Activated CD8-positive, alpha-beta T cell treated with anti-CD3 and anti-CD28 coated beads for 36 hours (primary cell): Measurements from ENCODE around the gene ZBTB5. TPM values are rescaled to one million over a fixed set of nuclear protein-coding genes. Genes with fewer than 3 reads are reported as not detected.

Experiments
- ATAC-seq: fragments of 200-7000 bp; cut with Tn5 transposase; one replicate; pipeline ENCODE4 v1.10.0; 2021; ENCODE audit warnings: mild to moderate bottlenecking, moderate library complexity
- CTCF ChIA-PET: fragments of 350-600 bp; sonication (Branson Sonifier 250); formaldehyde crosslinking; loops from one replicate; lab custom pipeline; 2021; ENCODE audit warnings: antibody characterized with exemption; lab: Charles Lee
- POLR2A ChIA-PET: fragments of 350-600 bp; sonication (Branson Sonifier 250); formaldehyde crosslinking; loops from one replicate; lab custom pipeline; 2021; ENCODE audit warnings: antibody characterized with exemption; lab: Charles Lee
- DNase-seq: peaks from one replicate; pipeline ENCODE4 v3.0.0-alpha.2; 2020
- H3K27ac Mint-ChIP-seq: one replicate; pipeline ENCODE4 v1.8.0; 2021; ENCODE audit warnings: mild to moderate bottlenecking, mixed read lengths
- H3K27me3 Mint-ChIP-seq: one replicate; pipeline ENCODE4 v1.8.0; 2021; ENCODE audit warnings: mixed read lengths
- H3K36me3 Mint-ChIP-seq: one replicate; pipeline ENCODE4 v1.8.0; 2021; ENCODE audit warnings: low read depth, mixed read lengths
- H3K4me1 Mint-ChIP-seq: one replicate; pipeline ENCODE4 v1.8.0; 2021; ENCODE audit warnings: low read depth, mixed read lengths
- H3K4me3 Mint-ChIP-seq: one replicate; pipeline ENCODE4 v1.8.0; 2021; ENCODE audit warnings: mild to moderate bottlenecking, moderate library complexity, mixed read lengths
- H3K9me3 Mint-ChIP-seq: one replicate; pipeline ENCODE4 v1.8.0; 2021; ENCODE audit warnings: mixed read lengths
- intact Hi-C: fragments of 100-400 bp; cut with micrococcal nuclease; formaldehyde crosslinking; loops from one replicate; pipeline ENCODE4 v1.10.0; 2022
- total RNA-seq, 2 experiments: library from RNA; stranded (reverse); gene quantifications; one replicate each; pipeline ENCODE4 v1.2.3, GENCODE V29; 2021
- TF ChIP-seq, protein P1 (sequence below): fragments of 200-600 bp; IDR thresholded peaks from one replicate; pipeline ENCODE4 v1.8.0; 2022; ENCODE audit warnings: antibody characterized with exemption, mild to moderate bottlenecking

ZBTB5 gene
- total RNA-seq, 2 experiments from 2014 or later: 8.6 to 8.8 TPM

DNA sequence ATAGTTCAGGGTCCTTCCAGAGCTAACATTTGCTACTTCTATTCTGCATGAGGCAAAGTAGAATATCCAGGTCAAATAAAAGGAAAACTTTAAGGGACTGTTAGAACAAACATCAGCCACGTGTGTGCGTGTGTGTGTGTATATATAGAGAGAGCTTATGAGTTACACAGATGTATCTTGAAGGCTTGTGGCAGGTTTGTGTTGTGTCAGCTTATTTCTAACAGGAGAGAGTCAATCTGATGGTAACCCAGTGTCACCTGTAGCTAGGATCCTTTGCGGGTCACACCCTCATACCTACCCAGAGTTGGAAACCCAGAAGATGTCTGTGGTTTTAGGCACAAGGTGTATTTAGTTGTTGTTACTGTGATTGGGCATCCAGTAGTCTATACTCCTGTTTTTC lies 33.2 kb upstream of the ZBTB5 start:
- no peak for DNase-seq
- Mint-ChIP-seq H3K4me3 (no peak overlapping the region), H3K36me3 (peaks cover 72% of the 10 kb centered on the region), H3K9me3 (no peaks in the 10 kb centered on the region), H3K4me1 (peaks cover 13% of the 10 kb centered on the region), H3K27me3 (no peaks in the 10 kb centered on the region), H3K27ac (no peak overlapping the region)
- TF ChIP-seq, protein P1, sequence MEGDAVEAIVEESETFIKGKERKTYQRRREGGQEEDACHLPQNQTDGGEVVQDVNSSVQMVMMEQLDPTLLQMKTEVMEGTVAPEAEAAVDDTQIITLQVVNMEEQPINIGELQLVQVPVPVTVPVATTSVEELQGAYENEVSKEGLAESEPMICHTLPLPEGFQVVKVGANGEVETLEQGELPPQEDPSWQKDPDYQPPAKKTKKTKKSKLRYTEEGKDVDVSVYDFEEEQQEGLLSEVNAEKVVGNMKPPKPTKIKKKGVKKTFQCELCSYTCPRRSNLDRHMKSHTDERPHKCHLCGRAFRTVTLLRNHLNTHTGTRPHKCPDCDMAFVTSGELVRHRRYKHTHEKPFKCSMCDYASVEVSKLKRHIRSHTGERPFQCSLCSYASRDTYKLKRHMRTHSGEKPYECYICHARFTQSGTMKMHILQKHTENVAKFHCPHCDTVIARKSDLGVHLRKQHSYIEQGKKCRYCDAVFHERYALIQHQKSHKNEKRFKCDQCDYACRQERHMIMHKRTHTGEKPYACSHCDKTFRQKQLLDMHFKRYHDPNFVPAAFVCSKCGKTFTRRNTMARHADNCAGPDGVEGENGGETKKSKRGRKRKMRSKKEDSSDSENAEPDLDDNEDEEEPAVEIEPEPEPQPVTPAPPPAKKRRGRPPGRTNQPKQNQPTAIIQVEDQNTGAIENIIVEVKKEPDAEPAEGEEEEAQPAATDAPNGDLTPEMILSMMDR: no peak
- intact Hi-C loops: no loop called here
- no peak for ATAC-seq
- ChIA-PET POLR2A (interaction anchor here (0.6 to 6.2 kb wide), 2 partner anchors 12 to 14 kb away, joined by 3 to 33 read pairs; partner anchors contain the start of gene POLR1E), CTCF (no interaction called here)

DNA sequence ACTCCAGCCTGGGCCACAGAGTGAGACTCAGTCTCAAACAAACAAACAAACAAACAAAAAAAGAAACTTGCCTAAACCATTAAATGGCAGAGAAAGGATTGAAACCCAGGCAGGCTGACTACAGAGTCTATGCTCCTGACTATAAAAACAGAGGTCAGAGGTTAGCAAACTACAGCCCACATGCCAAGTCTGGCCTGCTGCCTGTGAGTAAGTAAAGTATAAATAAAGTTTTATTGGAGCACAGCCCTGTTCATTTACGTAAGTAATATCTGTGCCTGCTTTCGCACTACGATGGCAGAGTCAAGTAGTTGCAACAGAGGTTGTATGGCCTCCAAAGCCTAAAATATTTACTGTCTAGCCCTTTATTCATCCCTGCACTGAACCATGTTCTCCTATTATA lies 32.1 kb upstream of the ZBTB5 start:
- Mint-ChIP-seq H3K36me3 (peaks cover 69% of the 10 kb centered on the region), H3K4me1 (peaks cover 3% of the 10 kb centered on the region), H3K9me3 (no peaks in the 10 kb centered on the region), H3K27me3 (no peaks in the 10 kb centered on the region), H3K27ac (no peak overlapping the region), H3K4me3 (no peak overlapping the region)
- ChIA-PET POLR2A (interaction anchor here (6.2 kb wide), 1 partner anchor 11 kb away, joined by 33 read pairs; the partner anchor contains the start of gene POLR1E), CTCF (no interaction called here)
- ATAC-seq (no peak), DNase-seq (no peak)
- TF ChIP-seq, protein P1: no peak
- intact Hi-C loops: no loop called here

DNA sequence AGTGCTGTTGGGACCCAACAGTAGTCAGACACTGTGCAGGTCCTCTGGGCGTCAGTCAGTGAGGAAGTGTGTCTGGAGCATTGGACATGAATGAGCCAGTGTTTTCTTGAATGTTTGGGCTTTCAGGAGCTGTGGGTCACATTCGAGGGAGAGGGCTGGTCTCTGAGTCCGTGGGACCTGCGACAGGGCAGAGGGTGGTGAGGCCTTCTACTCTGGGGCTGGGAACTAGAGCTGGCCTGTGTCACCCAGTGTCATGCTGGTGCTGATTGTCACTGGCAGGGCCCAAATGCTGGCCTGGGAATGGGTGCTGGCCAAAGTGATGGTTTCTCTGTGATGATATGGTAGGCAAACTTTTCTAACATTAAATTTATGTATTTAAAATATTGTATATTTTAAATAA lies 30.8 kb upstream of the ZBTB5 start:
- CTCF ChIA-PET: interaction anchor here (0.7 kb wide), 1 partner anchor 8 kb away, joined by 3 read pairs; no protein-coding TSS in a partner anchor
- Mint-ChIP-seq H3K27ac (peak overlapping the region; percentile 52), H3K36me3 (peaks cover 64% of the 10 kb centered on the region), H3K27me3 (no peaks in the 10 kb centered on the region), H3K4me1 (peaks cover 5% of the 10 kb centered on the region), H3K9me3 (no peaks in the 10 kb centered on the region), H3K4me3 (no peak overlapping the region)
- TF ChIP-seq, protein P1: no peak
- POLR2A ChIA-PET: interaction anchor here (0.9 to 6.2 kb wide), 9 partner anchors 9 to 96 kb away, joined by 3 to 33 read pairs (median 4); partner anchors contain the start of genes POLR1E and TOMM5
- intact Hi-C loops: no loop called here
- DNase-seq: no peak
- no peak for ATAC-seq

DNA sequence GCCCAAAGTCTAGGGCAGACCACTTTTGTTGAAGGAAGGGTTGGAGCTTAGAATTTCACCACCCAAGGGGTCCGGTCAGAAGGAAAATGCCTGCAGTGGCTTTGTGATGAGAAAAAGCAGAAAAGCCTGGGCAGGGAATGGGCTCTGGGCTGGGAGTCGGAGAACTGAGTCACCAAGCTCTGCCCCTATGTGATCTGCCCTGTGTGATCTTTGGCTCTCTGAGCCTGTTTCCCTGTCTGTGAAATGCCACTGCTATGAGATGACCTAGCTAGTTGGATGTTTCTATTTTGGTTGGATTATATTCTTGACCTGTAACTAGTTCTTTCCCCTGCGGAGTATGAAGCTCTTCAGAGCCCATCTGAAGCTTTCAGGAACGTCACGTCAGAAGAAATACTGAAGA lies 30.3 kb upstream of the ZBTB5 start:
- Mint-ChIP-seq H3K9me3 (no peaks in the 10 kb centered on the region), H3K27me3 (no peaks in the 10 kb centered on the region), H3K4me1 (peaks cover 9% of the 10 kb centered on the region), H3K27ac (peak overlapping the region; percentile 52), H3K36me3 (peaks cover 64% of the 10 kb centered on the region), H3K4me3 (no peak overlapping the region)
- POLR2A ChIA-PET: interaction anchor here (0.7 to 6.2 kb wide), 10 partner anchors 9 to 97 kb away, joined by 3 to 33 read pairs (median 4); partner anchors contain the start of genes POLR1E and TOMM5
- CTCF ChIA-PET: interaction anchor here (0.7 kb wide), 1 partner anchor 9 kb away, joined by 3 read pairs; no protein-coding TSS in a partner anchor
- ATAC-seq: no peak
- TF ChIP-seq, protein P1: no peak
- intact Hi-C loops: no loop called here
- no peak for DNase-seq

DNA sequence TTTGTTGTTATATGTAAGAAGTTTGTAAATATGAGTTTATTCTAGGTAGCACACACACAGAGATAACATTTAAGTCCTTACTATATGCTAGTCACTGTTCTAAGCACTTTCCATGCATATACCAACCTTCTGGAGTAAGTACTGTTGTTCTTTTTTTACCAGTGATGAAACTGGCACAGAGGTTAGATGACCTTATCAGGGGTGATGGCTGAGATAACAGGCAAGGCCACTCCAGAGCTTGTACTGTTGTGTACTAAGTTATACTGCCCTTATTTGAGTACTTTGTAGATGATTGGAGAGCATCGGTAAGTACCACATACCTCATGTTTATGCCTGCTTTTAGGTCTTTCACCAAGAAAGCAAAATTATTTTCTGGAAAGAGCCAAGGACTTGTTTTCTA lies 26.7 kb upstream of the ZBTB5 start:
- ATAC-seq: no peak
- TF ChIP-seq, protein P1: no peak

More for the DNA sequence above, 26.7 kb upstream of the ZBTB5 start:
- Mint-ChIP-seq H3K9me3 (no peaks in the 10 kb centered on the region), H3K27ac (no peak overlapping the region), H3K4me3 (no peak overlapping the region), H3K4me1 (peaks cover 36% of the 10 kb centered on the region), H3K36me3 (peaks cover 74% of the 10 kb centered on the region), H3K27me3 (no peaks in the 10 kb centered on the region)
- POLR2A ChIA-PET: no interaction called here
- intact Hi-C loops: no loop called here
- no peak for DNase-seq
- CTCF ChIA-PET: interaction anchor here (0.7 kb wide), 1 partner anchor 85 kb away, joined by 3 read pairs; no protein-coding TSS in a partner anchor
